ENCODE results near the gene E2F4. TPM values are rescaled to one million over a fixed set of nuclear protein-coding genes. Genes with fewer than 3 reads are reported as not detected.

E2F4 gene
- total RNA-seq, 1 donor from 2014 or later: 64.3 TPM

- H3K4me1 Mint-ChIP-seq (ENCODE audit: low read depth, unreplicated experiment): peaks cover 4% of the 10 kb centered on the region
- H3K27ac Mint-ChIP-seq (ENCODE audit: unreplicated experiment): no peak overlapping the region
- peak; percentile 15 for DNase-seq
- H3K36me3 Mint-ChIP-seq (ENCODE audit: unreplicated experiment): peaks cover 5% of the 10 kb centered on the region
- H3K27me3 Mint-ChIP-seq (ENCODE audit: unreplicated experiment): peaks cover 23% of the 10 kb centered on the region
- H3K4me3 Mint-ChIP-seq (ENCODE audit: unreplicated experiment): no peak overlapping the region
- H3K9me3 Mint-ChIP-seq (ENCODE audit: unreplicated experiment): peaks cover 7% of the 10 kb centered on the region
- TF ChIP-seq CTCF (IDR thresholded peaks at IDR 0.05; ENCODE audit: partially characterized antibody, unreplicated experiment): no peak
Observed at GRCh38 chr16:67166110-67166547, 25.8 kb upstream of the E2F4 start.

DNA sequence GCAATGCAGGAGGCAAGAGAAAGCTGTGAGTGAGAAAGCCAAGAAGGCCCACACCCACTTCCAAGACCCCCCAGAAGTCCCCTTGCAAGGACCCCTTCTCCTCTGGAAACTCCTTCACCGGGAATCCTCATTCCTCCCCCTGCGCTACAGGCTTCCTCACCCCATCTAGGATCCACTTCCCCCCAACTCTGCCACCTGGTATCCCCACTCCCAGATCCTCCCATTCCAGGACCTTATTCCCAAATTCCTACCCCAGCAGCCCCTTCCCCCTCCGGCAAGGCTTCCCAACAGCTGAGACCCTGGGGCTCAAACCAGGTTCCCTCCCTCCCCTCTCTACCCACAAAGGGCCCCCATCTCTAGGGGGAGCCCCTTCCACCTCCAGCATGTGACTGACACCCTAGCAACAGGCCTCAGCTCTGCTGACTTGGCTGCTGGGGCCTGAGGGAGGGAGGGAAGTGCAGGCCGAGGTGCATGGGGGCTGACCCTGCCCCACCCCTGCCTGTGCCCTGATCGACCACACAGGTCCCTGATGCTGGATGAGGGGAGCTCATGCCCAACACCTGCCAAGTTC is 25.3 kb upstream of the E2F4 start:
- H3K4me1 Mint-ChIP-seq (ENCODE audit: low read depth, unreplicated experiment): peaks cover 6% of the 10 kb centered on the region
- no peak for TF ChIP-seq CTCF (IDR thresholded peaks at IDR 0.05; ENCODE audit: partially characterized antibody, unreplicated experiment)
- no peak for DNase-seq
- no peak overlapping the region for H3K4me3 Mint-ChIP-seq (ENCODE audit: unreplicated experiment)
- H3K36me3 Mint-ChIP-seq (ENCODE audit: unreplicated experiment): peaks cover 5% of the 10 kb centered on the region
- no peak overlapping the region for H3K27ac Mint-ChIP-seq (ENCODE audit: unreplicated experiment)
- H3K27me3 Mint-ChIP-seq (ENCODE audit: unreplicated experiment): peaks cover 25% of the 10 kb centered on the region
- peaks cover 7% of the 10 kb centered on the region for H3K9me3 Mint-ChIP-seq (ENCODE audit: unreplicated experiment)

GRCh38 chr16:67167588-67167987 is 24.4 kb upstream of the E2F4 start:
- no peak for TF ChIP-seq CTCF (IDR thresholded peaks at IDR 0.05; ENCODE audit: partially characterized antibody, unreplicated experiment)
- Mint-ChIP-seq H3K9me3 (ENCODE audit: unreplicated experiment) (peaks cover 5% of the 10 kb centered on the region), H3K27ac (ENCODE audit: unreplicated experiment) (no peak overlapping the region), H3K36me3 (ENCODE audit: unreplicated experiment) (peaks cover 5% of the 10 kb centered on the region), H3K4me1 (ENCODE audit: low read depth, unreplicated experiment) (peaks cover 6% of the 10 kb centered on the region), H3K4me3 (ENCODE audit: unreplicated experiment) (no peak overlapping the region), H3K27me3 (ENCODE audit: unreplicated experiment) (peaks cover 24% of the 10 kb centered on the region)
- no peak for DNase-seq

GRCh38 chr16:67169011-67169451 is 22.9 kb upstream of the E2F4 start:
- no peak for TF ChIP-seq CTCF (IDR thresholded peaks at IDR 0.05; ENCODE audit: partially characterized antibody, unreplicated experiment)
- H3K9me3 Mint-ChIP-seq (ENCODE audit: unreplicated experiment): peaks cover 7% of the 10 kb centered on the region
- peaks cover 34% of the 10 kb centered on the region for H3K27me3 Mint-ChIP-seq (ENCODE audit: unreplicated experiment)
- no peak overlapping the region for H3K27ac Mint-ChIP-seq (ENCODE audit: unreplicated experiment)
- peaks cover 9% of the 10 kb centered on the region for H3K4me1 Mint-ChIP-seq (ENCODE audit: low read depth, unreplicated experiment)
- H3K4me3 Mint-ChIP-seq (ENCODE audit: unreplicated experiment): peak overlapping the region; percentile 61
- peaks cover 5% of the 10 kb centered on the region for H3K36me3 Mint-ChIP-seq (ENCODE audit: unreplicated experiment)
- DNase-seq: peak; percentile 22

DNA sequence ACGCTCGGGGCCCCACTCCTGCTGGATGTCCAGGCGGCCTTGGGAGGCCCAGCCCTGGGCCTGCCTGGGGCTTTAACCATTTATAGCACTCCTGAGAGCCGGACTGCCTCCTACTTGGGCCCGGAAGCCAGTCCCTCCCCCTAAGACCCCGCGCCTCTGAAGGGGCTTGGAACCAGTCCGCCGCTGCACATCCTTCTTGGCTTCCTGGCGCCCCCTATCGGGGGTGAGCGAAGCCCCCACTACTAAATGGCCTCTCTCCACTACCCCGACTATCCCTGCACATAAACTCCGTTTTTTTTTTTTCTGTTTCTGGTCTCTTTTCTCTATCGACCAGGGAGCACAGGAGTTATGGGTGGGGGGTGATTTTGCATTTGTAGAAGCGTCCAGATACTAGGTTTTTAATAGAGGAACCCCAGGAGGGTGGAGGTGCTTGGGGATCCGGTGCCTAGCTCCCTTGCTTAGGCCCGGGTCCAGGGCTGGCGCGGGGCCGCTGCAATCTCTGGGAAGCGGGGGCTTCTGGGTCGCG is 22.2 kb upstream of the E2F4 start:
- peak overlapping the region; percentile 59 for H3K27ac Mint-ChIP-seq (ENCODE audit: unreplicated experiment)

More for the DNA sequence above, 22.2 kb upstream of the E2F4 start:
- peaks cover 5% of the 10 kb centered on the region for H3K36me3 Mint-ChIP-seq (ENCODE audit: unreplicated experiment)
- DNase-seq: peak; percentile 87
- H3K4me3 Mint-ChIP-seq (ENCODE audit: unreplicated experiment): peak overlapping the region; percentile 88
- H3K4me1 Mint-ChIP-seq (ENCODE audit: low read depth, unreplicated experiment): peaks cover 9% of the 10 kb centered on the region
- peak; percentile 90 for TF ChIP-seq CTCF (IDR thresholded peaks at IDR 0.05; ENCODE audit: partially characterized antibody, unreplicated experiment)
- peaks cover 32% of the 10 kb centered on the region for H3K27me3 Mint-ChIP-seq (ENCODE audit: unreplicated experiment)
- peaks cover 7% of the 10 kb centered on the region for H3K9me3 Mint-ChIP-seq (ENCODE audit: unreplicated experiment)

Data from glutamatergic neuron (in vitro differentiated cells).